ENCODE data around the gene VPS52. TPM values are rescaled to one million over a fixed set of nuclear protein-coding genes. Genes with fewer than 3 reads are reported as not detected.

Gene VPS52
- total and polyA plus RNA-seq, 9 of the 15 experiments (the other 6 are each of a cell fraction or from before 2014, with no cell fraction given): 24.4 to 103 (median 40.2) TPM

DNA sequence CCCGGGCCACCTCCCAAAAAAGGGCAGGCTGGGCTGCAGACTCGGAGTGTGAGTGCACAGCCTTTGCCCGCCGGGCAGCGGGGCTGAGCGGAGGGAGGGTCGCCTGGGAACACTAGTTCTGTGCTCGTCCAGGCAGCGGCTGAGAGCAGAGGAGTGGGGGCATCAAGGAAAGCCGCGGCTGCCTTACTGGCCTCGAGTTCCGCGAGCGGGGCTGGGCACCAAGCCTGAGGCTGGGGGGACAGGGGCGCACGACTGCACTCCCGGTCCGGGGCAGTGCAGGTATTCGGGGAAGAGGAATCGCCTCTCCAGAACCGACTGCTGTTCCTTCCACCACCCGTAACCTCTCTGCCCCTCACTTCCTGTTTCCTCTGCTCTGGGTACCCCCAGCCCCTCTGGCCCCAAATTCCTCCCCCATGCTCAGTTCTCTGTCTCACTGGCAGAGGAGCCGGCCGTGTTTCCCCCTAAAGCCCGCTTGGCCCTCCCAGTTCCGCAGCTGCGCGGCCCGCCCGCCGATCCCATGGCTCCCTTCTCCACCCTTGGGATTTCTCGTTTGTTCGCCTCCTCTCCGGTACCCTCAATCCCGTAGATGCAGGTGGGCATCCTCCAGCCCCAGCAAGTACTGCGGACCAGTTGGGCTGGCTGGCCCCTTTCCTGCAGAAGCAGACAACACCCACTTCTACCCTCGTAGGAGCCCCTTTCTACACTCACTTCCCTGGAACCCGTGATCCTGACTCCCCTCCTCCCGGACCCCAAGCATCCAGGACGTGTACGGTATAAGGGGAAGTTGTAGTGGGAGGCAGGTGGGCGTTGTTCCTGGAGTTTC is 58.3 kb downstream of the VPS52 start (continued):
- TF ChIP-seq, protein P1, sequence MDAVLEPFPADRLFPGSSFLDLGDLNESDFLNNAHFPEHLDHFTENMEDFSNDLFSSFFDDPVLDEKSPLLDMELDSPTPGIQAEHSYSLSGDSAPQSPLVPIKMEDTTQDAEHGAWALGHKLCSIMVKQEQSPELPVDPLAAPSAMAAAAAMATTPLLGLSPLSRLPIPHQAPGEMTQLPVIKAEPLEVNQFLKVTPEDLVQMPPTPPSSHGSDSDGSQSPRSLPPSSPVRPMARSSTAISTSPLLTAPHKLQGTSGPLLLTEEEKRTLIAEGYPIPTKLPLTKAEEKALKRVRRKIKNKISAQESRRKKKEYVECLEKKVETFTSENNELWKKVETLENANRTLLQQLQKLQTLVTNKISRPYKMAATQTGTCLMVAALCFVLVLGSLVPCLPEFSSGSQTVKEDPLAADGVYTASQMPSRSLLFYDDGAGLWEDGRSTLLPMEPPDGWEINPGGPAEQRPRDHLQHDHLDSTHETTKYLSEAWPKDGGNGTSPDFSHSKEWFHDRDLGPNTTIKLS (IDR thresholded peaks at IDR 0.05; ENCODE audit: borderline replicate concordance, low read depth): no peak
- TF ChIP-seq MAZ (CRISPR knock-in tag; conservative IDR thresholded peaks at IDR 0.05 in 1 of 2, IDR thresholded peaks at IDR 0.05 in 1 of 2) (0 out of 4 replicates have a peak, but pooled peaks of 1 of the 2 experiments have one; percentile 36), ERF (CRISPR knock-in tag; IDR thresholded peaks at IDR 0.05) (peak; percentile 81; the same call in 1 of the 2 replicates), SPI1 (IDR thresholded peaks at IDR 0.05; ENCODE audit: borderline replicate concordance, low read depth, low read length) (peak; percentile 54; the same call in 1 of the 2 replicates), KLF10 (CRISPR knock-in tag; IDR thresholded peaks at IDR 0.05) (no peak), ARHGAP35 (IDR thresholded peaks at IDR 0.05; ENCODE audit: partially characterized antibody) (no peak), TAF7 (tag; IDR thresholded peaks at IDR 0.05) (no peak)
- TF ChIP-seq, protein P2, sequence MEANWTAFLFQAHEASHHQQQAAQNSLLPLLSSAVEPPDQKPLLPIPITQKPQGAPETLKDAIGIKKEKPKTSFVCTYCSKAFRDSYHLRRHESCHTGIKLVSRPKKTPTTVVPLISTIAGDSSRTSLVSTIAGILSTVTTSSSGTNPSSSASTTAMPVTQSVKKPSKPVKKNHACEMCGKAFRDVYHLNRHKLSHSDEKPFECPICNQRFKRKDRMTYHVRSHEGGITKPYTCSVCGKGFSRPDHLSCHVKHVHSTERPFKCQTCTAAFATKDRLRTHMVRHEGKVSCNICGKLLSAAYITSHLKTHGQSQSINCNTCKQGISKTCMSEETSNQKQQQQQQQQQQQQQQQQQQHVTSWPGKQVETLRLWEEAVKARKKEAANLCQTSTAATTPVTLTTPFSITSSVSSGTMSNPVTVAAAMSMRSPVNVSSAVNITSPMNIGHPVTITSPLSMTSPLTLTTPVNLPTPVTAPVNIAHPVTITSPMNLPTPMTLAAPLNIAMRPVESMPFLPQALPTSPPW (CRISPR knock-in tag; IDR thresholded peaks at IDR 0.05): no peak
